Measurements from ENCODE around the gene EFCAB8. TPM values are rescaled to one million over a fixed set of nuclear protein-coding genes. Genes with fewer than 3 reads are reported as not detected.

EFCAB8 gene
- total RNA-seq, 2 donors from 2014 or later = not detected

- peaks cover 0 to 12% of the 10 kb centered on the region in 2 donors for H3K4me1 ChIP-seq
- H3K9me3 ChIP-seq = no peaks in the 10 kb centered on the region
- peak; percentile 44 for DNase-seq (ENCODE audit: low spot score)
- no peak overlapping the region for H3K27ac ChIP-seq
- H3K27me3 ChIP-seq = no peaks in the 10 kb centered on the region
- H3K36me3 ChIP-seq = no peaks in the 10 kb centered on the region
- H3K4me3 ChIP-seq = no peak overlapping the region
- TF ChIP-seq, protein P1, sequence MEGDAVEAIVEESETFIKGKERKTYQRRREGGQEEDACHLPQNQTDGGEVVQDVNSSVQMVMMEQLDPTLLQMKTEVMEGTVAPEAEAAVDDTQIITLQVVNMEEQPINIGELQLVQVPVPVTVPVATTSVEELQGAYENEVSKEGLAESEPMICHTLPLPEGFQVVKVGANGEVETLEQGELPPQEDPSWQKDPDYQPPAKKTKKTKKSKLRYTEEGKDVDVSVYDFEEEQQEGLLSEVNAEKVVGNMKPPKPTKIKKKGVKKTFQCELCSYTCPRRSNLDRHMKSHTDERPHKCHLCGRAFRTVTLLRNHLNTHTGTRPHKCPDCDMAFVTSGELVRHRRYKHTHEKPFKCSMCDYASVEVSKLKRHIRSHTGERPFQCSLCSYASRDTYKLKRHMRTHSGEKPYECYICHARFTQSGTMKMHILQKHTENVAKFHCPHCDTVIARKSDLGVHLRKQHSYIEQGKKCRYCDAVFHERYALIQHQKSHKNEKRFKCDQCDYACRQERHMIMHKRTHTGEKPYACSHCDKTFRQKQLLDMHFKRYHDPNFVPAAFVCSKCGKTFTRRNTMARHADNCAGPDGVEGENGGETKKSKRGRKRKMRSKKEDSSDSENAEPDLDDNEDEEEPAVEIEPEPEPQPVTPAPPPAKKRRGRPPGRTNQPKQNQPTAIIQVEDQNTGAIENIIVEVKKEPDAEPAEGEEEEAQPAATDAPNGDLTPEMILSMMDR (IDR thresholded peaks at IDR 0.05) = no peak
These were observed 109.9 kb downstream of the EFCAB8 start for GRCh38 chr20:32968478-32969241.

DNA sequence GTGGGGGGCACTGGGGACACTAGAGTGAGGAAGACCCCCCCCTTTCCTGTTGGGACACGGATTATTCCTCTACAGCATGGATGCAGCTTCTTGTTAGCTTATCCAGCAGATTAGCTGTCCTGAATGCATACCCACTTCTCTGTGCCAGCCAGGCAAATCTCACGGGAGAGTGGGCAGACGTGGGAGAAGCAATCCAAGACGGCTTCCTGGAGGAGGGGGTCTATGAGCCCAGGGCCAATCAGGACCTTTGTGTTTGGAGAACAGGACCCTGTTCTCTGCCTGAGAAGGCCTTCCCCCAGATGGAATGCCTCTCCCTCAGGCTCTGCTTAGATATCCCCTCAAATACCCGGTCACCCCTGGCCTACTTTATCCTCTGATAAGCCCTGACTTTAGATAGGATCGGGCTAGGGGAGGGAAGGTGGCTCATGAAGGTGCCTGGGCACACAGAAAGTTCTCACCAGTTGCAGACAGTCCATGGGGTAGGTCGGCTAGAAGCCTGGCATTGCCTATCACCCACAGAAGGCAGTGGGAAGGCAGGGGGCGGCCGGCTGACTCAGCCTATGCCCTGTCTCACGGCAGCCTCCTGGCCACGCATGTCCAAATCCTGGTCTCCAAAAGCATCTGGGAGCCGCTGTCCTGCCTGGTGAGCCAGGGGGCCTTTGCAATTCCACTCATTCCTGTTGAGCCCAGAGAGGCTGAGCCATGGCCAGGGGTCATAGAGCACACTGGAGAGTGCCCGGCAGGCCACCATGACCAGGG lies 110.8 kb downstream of the EFCAB8 start:
- Histone ChIP-seq H3K9me3 (no peaks in the 10 kb centered on the region), H3K27me3 (no peaks in the 10 kb centered on the region), H3K36me3 (no peaks in the 10 kb centered on the region), H3K4me1 (peaks cover 0 to 12% of the 10 kb centered on the region in 2 donors), H3K4me3 (no peak overlapping the region), H3K27ac (no peak overlapping the region)
- DNase-seq (ENCODE audit: low spot score) = peak; percentile 30
- TF ChIP-seq, protein P1 (IDR thresholded peaks at IDR 0.05) = no peak

- Histone ChIP-seq H3K4me1 (peaks cover 0 to 12% of the 10 kb centered on the region in 2 donors), H3K27ac (no peak overlapping the region)
- TF ChIP-seq, protein P1 (IDR thresholded peaks at IDR 0.05) = no peak
These were observed 111.6 kb downstream of the EFCAB8 start for GRCh38 chr20:32970115-32970972.

GRCh38 chr20:32970973-32971300 lies 112.2 kb downstream of the EFCAB8 start:
- H3K9me3 ChIP-seq = no peaks in the 10 kb centered on the region
- no peak for DNase-seq (ENCODE audit: low spot score)
- H3K27me3 ChIP-seq = no peaks in the 10 kb centered on the region
- TF ChIP-seq, protein P1 (IDR thresholded peaks at IDR 0.05) = no peak
- H3K4me1 ChIP-seq = peaks cover 0 to 12% of the 10 kb centered on the region in 2 donors
- peak overlapping the region in 1 of 2 donors; percentile 45 for H3K27ac ChIP-seq
- no peak overlapping the region for H3K4me3 ChIP-seq
- no peaks in the 10 kb centered on the region for H3K36me3 ChIP-seq

More at GRCh38 chr20:32970115-32970972, 111.6 kb downstream of the EFCAB8 start:
- Histone ChIP-seq H3K27me3 (no peaks in the 10 kb centered on the region), H3K36me3 (no peaks in the 10 kb centered on the region), H3K4me3 (no peak overlapping the region), H3K9me3 (no peaks in the 10 kb centered on the region)
- peak; percentile 18 for DNase-seq (ENCODE audit: low spot score)

GRCh38 chr20:32971703-32972161 lies 113.0 kb downstream of the EFCAB8 start:
- no peak overlapping the region for H3K4me3 ChIP-seq
- no peaks in the 10 kb centered on the region for H3K9me3 ChIP-seq
- H3K27ac ChIP-seq = peak overlapping the region in 1 of 2 donors; percentile 45
- H3K36me3 ChIP-seq = no peaks in the 10 kb centered on the region
- DNase-seq (ENCODE audit: low spot score) = peak; percentile 11
- TF ChIP-seq, protein P1 (IDR thresholded peaks at IDR 0.05) = no peak
- no peaks in the 10 kb centered on the region for H3K27me3 ChIP-seq
- peaks cover 0 to 12% of the 10 kb centered on the region in 2 donors for H3K4me1 ChIP-seq

Data from right atrium auricular region (tissue), 2 donors.